ENCODE data around the gene PPP1R16B. TPM values are rescaled to one million over a fixed set of nuclear protein-coding genes. Genes with fewer than 3 reads are reported as not detected.

PPP1R16B gene
- total and polyA plus RNA-seq, 9 donors: 0.92 to 56.4 (median 2.9) TPM

DNA sequence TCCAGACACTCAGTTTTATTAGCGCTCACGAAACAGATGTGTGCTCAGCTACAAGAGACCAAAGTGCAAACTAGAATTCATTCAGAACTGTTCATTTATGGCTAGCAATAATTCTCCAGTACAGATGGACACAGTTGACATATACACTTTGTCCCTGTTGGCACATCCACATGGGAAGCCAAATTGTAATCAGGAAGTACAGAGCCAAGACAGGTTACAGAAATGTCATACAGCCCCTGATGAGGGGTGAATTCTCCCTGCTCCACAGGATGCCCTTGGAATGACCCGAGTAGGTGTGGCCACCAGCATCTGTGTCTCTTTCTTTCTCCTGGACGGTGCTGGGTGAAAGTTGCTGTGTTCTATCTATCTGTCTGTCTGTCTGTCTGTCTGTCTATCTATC lies 164.2 kb downstream of the PPP1R16B start:
- no peaks in the 10 kb centered on the region for H3K9me3 ChIP-seq
- H3K27ac ChIP-seq: no peak overlapping the region
- H3K36me3 ChIP-seq: no peaks in the 10 kb centered on the region
- intact Hi-C loops (cut with DNase I): no loop called here
- no peaks in the 10 kb centered on the region for H3K27me3 ChIP-seq
- TF ChIP-seq, protein P1, sequence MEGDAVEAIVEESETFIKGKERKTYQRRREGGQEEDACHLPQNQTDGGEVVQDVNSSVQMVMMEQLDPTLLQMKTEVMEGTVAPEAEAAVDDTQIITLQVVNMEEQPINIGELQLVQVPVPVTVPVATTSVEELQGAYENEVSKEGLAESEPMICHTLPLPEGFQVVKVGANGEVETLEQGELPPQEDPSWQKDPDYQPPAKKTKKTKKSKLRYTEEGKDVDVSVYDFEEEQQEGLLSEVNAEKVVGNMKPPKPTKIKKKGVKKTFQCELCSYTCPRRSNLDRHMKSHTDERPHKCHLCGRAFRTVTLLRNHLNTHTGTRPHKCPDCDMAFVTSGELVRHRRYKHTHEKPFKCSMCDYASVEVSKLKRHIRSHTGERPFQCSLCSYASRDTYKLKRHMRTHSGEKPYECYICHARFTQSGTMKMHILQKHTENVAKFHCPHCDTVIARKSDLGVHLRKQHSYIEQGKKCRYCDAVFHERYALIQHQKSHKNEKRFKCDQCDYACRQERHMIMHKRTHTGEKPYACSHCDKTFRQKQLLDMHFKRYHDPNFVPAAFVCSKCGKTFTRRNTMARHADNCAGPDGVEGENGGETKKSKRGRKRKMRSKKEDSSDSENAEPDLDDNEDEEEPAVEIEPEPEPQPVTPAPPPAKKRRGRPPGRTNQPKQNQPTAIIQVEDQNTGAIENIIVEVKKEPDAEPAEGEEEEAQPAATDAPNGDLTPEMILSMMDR (IDR thresholded peaks at IDR 0.05): no peak
- TF ChIP-seq POLR2A (IDR thresholded peaks at IDR 0.05): no peak
- TF ChIP-seq EP300 (IDR thresholded peaks at IDR 0.05): no peak
- 77 to 91% (median 80%) methylated on average over 4 of the region's 4 CpGs for WGBS, 3 donors
- no peak overlapping the region for H3K4me3 ChIP-seq
- DNase-seq: no peak
- peaks cover 4% of the 10 kb centered on the region for H3K4me1 ChIP-seq (ENCODE audit: insufficient read depth)

DNA sequence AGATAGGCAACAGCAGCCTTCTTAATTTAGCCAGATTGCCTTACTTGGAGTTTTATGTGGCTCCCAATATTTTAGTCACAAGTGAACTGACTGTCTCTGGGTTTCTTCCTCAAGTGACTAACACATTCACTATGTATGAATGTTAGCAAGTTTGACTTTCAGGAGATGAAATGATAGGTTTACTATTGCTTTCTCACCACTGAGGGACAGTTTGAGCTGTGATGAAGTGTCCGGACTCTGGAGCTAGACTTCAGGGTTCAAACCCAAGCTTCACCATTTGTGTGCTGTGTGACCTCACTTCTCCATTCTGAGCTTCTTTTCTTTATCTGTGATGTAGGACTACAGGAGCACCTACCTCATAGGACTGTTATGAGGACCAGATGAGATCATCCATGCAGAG lies 164.8 kb downstream of the PPP1R16B start:
- 87 to 100% (median 92%) methylated on average over 1 of the region's 1 CpG for WGBS, 3 donors

More for the DNA sequence above, 164.8 kb downstream of the PPP1R16B start:
- Histone ChIP-seq H3K4me1 (ENCODE audit: insufficient read depth) (peaks cover 4% of the 10 kb centered on the region), H3K36me3 (no peaks in the 10 kb centered on the region), H3K27ac (no peak overlapping the region), H3K27me3 (no peaks in the 10 kb centered on the region), H3K4me3 (no peak overlapping the region), H3K9me3 (no peaks in the 10 kb centered on the region)
- TF ChIP-seq EP300 (IDR thresholded peaks at IDR 0.05) (no peak), POLR2A (IDR thresholded peaks at IDR 0.05) (no peak)
- TF ChIP-seq, protein P1 (IDR thresholded peaks at IDR 0.05): no peak
- intact Hi-C loops (cut with DNase I): no loop called here
- DNase-seq: no peak

Small RNA genes within 50 kb of the gene (small RNA-seq; reads per million reads assigned to genes)
- not detected for gene AL023803.1

Other genes with a start within 250 kb of the PPP1R16B start
- gene ADIG, start 224.5 kb upstream of the PPP1R16B start, total RNA-seq: not detected
- not detected for gene ADIG, start 224.5 kb upstream of the PPP1R16B start, polyA plus RNA-seq
- gene ARHGAP40, start 203.9 kb upstream of the PPP1R16B start, total RNA-seq: not detected
- gene ARHGAP40, start 203.9 kb upstream of the PPP1R16B start, polyA plus RNA-seq: not detected
- gene SLC32A1, start 81.2 kb upstream of the PPP1R16B start, total RNA-seq: not detected
- gene SLC32A1, start 81.2 kb upstream of the PPP1R16B start, polyA plus RNA-seq: not detected
- 10 to 100 TPM in 4 of 7 donors, 1 to 10 TPM in 3; 6.2 to 12.3 (median 10.6) TPM for gene ACTR5, start 57.2 kb upstream of the PPP1R16B start, total RNA-seq
- gene ACTR5, start 57.2 kb upstream of the PPP1R16B start, polyA plus RNA-seq: 1 to 10 TPM; 6.8 to 7.1 TPM
- gene FAM83D, start 120.7 kb downstream of the PPP1R16B start, total RNA-seq: under 1 TPM in 6 of 7 donors, not detected in 1; 0.18 to 0.80 (median 0.56) TPM
- gene FAM83D, start 120.7 kb downstream of the PPP1R16B start, polyA plus RNA-seq: 1 to 10 TPM in 1 of 2 donors, under 1 TPM in 1; 0.52 to 2.5 TPM
- gene DHX35, start 156.6 kb downstream of the PPP1R16B start, total RNA-seq: 10 to 100 TPM; 11.3 to 14.5 (median 12.4) TPM
- gene DHX35, start 156.6 kb downstream of the PPP1R16B start, polyA plus RNA-seq: 10 to 100 TPM; 11.2 TPM

Measured in ovary (tissue), 9 donors.